Fibroblast of peridontal ligament (primary cell): ENCODE results near the gene RPGRIP1.
A peak's percentile ranks its signal among the peaks of the same experiment; 100 is the strongest.
"Not testable (repeated sequence)": the region's sequence is repeated elsewhere in the genome, so short reads cannot be mapped to it uniquely, and the experiment has no call there.

ENCODE experiments used
- DNase-seq: peaks from one replicate; pipeline ENCODE4 v3.0.0-alpha.2; 2010; ENCODE audit errors: extremely low read depth

RPGRIP1 gene

DNA sequence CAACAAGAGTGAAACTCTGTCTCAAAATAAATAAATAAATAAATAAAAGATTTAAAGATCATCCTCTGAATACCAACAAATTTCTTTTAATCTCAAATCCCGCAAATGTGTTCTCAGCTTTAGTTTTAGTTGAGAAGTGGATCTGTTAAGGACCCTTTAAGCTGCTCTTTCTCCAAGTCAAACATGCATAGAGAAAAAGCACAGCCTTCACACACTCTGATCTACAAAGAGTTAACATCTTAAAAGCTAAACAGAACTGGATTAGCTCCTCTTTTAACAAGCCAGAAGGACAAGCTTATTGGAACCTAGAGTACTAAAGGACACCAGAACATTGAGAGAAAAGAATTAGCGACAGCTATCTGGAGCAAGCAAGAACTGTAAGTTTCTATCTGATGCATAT lies at the start of gene RPGRIP1:
Gene RPGRIP1, plus strand, starts transcription at position 301 of the 400 bp plus-strand sequence. CDS start 7,894 bp downstream, outside the sequence.
- no peak for DNase-seq

DNA sequence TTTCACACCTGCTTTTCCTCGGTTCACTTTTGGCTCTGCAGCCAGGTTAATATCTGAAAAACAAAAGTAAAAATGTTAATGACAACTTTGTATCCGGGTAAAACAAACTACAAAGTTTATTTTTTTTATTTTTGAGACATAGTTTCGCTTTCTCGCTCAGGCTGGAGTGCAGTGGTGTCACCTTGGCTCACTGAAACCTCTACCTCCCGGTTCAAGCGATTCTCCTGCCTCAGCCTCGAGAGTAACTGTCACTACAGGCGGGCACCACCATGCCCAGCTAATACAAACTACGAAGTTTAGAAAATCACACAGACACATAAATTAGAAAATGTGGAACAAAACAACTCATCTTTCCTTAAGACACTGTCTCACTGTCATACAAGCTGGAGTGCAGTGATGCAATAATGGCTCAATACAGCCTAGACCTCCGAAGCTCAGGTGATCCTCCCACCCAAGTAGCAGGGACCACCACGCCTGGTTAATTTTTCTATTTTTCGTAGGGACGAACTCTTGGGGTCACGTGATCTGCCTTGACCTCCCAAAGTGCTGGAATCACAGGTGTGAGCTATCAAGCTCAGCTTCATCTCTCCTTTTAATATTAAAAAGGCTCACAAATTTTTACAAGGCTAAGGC lies 48.7 kb upstream of the RPGRIP1 start:
- no peak for DNase-seq

DNA sequence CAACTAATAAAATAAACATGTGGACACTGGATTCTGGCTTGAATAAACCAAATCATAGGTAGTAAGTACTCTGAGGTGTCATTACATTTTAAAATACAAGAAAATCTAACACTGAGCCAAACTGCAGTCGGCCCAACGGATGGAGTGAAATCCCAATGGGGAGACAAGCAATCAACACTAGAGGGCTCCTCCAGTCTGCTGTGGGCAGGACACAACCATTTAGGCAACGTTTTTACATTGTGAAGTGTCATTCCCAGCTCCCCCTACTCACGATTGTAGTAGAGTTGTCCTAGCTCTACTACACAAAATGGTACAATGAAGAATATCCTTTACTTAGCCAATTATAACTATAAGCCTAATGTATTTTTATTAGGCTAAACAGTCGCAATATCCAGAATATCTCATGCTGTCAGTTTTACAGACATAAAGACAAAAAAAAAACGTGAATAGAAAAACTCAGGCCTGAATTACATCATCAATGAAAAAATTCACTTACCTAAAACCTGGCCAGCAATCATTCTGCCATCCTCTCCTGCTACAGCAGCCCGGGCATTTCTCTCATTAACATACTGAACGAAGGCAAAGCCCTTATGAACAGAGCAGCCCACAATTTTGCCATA lies 46.3 kb upstream of the RPGRIP1 start:
- no peak for DNase-seq

DNA sequence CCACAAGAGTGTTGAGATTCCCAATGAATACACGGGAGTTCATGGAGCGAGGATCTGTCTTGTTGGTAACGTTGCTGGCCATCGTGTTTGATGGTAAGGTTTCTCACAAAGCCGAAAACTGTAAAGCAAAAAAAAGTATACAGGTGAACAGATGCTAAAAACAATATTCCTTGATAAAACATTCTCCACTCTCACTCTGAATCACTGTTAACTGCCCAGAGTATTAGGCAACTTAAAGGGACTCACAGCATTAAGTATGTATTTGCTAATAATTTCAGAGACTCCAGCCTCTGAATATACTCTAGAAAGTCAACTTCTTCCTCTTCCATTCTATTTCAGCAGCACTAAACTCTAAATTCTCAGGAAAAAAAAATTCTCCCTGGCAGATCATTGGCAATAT lies 45.8 kb upstream of the RPGRIP1 start:
- no peak for DNase-seq

DNA sequence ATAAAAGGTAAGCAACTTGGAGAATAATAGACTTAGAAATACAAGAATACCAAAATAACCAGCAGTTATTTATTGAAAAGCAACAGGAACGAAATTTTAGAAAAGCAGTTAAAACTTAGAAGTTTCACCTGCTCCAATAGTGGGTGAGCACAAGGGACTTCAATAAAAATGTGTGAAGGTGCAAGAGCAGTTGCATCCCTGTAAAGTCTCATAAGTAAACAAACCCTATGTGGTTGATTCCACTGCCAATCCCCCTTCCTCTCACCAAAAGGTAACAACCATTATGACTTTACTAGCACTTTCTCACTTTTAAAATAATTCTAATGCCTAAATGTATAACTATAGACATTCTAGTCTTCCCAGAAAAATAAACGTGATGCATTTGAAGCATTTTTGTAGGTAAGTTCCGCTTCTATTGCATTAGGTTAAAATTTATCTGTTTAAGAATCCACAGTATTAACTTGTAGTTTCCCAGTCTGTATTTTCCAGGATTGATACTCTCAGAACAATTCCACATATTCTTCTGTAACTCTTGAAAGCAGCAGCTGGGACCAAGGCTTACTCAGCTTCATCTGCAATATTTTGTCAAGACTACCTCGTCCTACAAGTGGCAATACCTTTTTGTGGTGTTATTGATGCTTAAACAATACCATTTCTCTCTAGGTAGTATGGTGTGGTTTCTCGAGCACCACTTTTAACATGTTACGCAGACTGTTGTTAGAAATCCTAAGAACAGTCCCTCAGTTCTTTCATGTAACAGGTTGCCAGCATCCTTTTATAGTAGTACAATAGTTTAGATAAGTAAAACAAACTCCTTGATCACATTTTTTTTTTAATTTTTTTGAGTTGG lies 42.7 kb upstream of the RPGRIP1 start:
- no peak for DNase-seq

DNA sequence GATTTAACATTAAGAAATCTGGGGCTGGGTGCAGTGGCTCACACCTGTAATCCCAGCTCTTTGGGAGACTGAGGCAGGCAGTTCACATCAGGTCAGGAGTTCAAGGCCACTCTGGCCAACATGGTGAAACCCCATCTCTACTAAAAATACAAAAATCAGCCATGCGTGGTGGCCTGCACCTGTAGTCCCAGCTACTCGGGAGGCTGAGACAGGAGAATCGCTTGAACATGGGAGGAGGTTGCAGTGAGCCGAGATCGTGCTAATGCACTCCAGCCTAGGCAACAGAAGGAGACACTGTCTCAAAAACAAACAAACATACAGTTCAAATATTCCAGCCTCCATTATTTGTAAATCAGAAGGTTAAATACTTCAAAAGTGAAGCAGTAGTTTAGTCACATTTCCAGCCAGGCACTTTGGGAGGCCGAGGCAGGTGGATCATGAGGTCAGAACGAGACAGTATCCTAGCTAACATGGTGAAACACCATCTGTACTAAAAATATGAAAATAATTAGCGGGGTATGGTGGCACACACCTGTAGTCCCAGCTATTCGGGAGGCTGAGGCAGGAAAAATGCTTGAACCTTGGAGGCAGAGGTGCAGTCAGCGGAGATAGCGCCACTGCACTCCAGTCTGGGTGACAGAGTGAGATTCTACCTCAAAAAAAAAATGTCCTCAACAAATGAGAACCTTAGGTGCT lies 40.9 kb upstream of the RPGRIP1 start:
- DNase-seq = no peak

DNA sequence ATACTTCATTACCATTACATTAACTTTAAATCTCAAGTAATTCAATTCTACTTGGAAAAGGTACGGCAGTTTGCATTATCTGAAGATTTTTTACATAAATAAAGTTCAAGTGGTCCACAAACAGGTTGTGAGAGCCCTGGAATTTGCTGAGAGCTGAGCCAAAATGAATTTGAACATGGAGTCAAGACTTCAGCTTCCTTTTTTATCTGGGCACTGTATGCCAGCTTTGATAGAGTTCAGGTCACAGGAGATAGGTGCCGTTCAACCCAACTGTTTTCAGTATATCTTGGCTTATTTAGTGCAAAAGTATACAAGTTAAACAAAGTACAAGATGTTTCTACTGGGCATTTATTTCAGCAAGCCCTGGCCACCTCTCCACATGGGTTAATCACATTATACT lies 39.5 kb upstream of the RPGRIP1 start:
- no peak for DNase-seq

DNA sequence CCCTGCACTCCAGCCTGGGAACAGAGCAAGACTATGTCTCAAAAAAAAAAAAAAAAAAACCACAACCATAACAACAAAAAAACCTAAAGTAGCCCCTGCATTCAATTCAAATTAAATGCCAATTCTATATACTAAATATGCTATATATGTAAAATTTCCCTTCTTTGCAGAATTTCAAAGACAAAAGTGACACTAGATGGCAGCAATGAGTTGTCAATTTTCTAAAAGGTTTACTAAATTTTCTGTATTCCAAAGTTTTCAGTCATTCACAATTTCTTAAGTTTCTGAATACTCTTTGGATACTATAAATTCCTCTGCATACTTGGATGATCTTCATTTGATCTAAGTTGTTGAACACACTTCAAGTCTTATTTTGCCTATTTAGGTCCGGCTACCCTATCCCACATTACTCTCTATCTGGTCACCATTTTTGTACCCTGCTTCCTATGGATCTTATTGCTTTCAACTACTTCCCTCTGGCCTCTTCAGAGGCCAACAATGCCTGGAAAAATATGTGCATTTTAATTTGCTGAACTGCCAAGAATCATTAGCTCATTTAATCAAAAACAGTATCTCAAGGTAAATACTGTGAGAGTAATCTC lies 38.6 kb upstream of the RPGRIP1 start:
- peak; percentile 72 for DNase-seq

DNA sequence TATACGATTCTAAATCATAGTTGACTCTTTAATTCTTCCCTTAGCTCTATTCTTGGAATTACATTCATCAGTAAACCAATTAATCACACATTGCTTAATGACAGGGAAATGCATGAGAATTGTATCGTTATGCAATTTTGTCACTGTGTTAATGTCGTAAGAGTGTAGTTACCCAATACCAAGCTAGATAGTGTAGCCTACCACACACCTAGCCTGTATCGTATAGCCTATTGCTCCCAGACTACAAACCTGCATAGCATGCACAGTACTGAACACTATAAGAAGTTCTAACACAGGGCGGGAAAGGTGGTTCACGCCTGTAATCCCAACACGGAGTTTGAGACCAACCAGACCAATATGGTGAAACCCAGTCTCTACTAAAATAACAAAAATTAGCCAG lies 35.3 kb upstream of the RPGRIP1 start:
- DNase-seq = no peak

DNA sequence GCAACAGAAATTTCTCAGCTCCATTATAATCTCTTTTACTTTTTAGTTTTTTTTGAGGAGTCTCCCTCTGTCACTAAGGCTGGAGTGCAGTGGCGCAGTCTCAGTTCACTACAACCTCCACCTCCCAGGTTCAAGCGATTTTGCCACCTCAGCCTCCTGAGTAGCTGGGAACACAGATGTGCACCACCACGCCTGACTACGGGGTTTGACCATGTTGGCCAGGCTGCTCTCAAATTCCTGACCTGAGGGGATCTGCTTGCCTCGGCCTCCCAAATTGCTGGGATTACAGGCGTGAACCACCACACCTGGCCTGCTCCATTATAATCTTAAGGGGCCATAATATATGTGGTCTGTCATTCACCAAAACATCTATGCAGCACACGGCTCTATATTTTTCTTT lies 34.1 kb upstream of the RPGRIP1 start:
- no peak for DNase-seq

DNA sequence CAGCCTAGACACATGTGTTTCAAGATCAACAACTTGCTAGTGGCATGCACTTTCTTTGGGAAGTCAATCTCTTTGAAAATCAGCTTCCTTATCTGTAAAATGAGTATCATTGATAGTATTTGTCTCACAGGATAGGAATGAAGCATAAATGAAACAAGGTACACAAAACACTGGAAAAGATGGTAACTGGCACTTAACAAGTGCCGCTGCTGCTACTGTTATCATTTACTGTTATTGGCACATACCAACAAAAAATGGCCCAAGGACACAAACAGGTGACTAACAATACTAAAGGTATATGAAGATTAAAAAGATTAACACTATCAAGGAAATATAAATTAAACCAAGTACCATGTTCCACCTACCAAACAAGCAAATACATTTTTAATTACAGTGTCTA lies 31.5 kb upstream of the RPGRIP1 start:
- no peak for DNase-seq

DNA sequence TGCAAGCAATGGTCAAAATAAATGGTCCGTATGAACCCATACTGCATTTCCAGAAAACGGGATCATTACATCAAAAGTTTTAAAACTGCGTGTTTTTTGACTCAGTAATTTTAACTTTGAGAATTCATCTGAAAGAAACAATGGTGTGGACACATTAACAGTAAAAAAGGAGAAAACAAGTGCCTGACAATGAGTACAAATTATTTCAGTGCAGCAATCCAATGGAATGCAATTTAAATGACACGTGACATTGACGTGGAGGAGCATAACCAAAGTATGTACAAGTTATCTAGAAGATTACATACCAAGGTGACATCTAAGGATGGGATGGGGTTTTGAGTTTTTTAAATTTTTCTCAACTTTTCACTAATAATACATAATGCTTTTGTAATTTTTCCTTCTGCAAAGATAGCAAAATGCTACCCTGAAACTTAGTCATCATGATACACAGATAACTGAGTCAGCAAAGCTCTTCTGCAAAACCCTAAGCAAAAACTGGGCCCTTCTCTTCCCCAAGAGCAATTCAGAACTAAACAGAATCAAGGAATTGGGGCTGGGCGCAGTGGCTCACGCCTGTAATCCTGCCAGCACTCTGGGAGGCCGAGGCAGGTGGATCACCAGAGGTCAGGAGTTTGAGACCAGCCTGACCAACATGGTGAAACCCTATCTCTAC lies 31.0 kb upstream of the RPGRIP1 start:
- no peak for DNase-seq

DNA sequence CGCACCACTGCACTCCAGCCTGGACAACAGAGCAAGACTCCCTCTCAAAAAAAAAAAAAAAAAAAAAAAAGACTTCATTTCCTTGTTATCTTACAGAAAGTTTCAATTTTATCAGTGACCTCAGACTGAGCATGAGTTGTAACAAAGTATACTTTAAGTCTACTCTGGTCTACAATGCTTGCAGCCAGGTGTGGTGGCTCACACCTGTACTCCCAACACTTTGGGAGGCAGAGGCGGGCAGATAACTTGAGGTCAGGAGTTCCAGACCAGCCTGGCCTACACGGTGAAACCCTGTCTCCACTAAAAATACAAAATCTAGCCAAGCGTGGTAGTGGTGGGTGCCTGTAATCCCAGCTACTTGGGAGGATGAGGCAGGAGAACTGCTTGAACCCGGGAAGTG lies 28.7 kb upstream of the RPGRIP1 start:
- DNase-seq = no peak

DNA sequence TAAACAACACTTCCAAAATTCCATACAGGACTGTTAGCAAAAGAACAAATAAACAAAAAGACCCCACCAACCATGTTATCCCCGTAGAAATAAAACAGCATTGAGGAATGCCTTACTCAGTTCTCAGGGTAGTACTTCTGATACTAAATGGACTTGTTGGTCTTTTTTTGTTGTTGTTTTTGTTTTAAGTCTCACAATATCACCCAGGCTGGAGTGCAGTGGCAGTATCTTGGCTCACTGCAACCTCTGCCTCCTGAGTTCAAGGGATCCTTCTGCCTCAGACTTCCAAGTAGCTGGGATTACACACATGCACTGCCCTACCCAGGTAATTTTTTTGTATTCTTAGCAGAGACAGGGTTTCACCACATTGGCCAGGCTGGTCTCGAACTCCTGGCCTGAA lies 27.7 kb upstream of the RPGRIP1 start:
- no peak for DNase-seq

DNA sequence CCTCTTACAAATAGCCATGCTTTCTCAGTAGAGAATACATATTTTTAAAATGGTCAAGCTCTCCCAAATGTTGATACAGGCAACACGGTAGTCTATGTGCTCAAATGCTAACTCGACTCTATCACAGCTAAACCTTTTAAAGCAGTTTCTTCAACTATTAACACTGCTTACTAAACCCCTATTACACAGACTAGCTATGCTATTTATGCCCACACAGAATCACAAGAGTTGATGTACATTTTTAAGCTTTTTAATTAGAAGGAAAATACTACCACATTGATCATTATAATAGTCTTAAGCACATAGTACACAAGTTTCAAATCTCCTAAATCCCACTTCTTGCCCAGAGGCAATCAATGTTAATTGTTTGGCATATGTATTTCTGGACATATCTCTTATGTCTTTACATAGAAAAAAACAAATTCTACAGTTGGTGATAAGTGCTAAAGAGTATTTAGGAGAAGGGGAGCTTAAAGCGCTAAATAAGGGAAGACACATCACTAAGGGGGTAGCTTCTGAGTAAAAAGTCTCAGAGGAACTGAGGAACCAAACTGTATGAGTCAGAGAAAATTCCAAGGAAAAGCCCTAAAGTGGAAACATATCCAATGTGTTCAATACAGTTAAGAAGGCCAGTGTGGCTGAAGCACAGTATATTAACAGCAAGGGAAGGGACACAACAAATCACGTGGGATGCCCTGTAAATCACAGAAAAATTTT lies 24.3 kb upstream of the RPGRIP1 start:
- peak; percentile 81 for DNase-seq

DNA sequence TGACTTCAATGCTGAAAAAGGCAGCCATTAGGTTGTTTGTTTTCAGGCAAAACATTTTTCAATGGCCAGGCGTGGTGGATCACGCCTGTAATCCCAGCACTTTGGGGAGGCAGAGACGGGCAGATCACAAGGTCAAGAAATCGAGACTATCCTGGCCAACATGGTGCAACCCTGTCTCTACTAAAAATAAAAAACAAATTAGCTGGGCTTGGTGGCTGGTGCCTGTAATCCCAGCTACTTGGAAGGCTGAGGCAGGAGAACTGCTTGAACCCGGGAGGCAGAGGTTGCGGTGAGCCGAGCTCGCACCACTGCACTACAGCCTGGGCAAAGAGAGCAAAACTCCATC lies 23.8 kb upstream of the RPGRIP1 start:
- DNase-seq = not testable (repeated sequence)

DNA sequence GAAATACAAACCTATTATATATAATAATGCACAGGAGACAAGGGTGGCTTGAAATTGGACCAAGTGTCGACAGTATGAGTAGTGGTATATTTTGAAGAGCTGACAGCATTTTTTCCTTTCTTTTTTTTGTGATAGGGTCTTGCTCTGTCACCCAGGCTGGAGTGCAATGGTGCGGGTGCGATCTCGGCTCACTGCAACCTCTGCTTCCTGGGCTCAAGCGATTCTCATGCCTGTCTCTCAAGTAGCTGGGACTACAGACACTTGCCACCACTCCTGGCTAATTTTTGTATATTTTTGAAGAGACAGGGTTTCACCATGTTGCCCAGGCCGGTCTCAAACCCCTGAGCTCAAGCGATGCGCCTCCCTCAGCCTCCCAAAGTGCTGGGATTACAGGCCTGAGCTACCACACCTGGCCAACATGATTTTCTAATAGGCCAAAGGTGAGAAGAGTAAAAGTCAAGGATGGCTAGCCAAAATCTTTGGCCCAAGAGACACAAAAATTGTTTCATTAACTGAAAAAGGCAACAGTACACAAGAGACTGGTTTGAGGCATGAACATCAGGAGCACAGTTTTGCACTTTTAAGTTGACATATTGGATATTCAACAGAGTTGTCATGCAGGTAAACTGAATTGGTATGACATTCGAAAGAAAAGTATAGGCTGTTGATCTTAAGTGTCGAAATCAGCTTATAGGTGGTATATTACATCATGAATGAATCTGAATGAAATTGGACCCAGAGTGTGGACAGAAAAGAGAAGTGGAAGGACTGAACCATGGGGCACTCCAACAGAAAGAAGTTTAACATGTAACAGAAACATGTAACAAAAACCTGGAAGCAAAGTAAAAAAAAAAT lies 23.1 kb upstream of the RPGRIP1 start:
- DNase-seq = no peak

DNA sequence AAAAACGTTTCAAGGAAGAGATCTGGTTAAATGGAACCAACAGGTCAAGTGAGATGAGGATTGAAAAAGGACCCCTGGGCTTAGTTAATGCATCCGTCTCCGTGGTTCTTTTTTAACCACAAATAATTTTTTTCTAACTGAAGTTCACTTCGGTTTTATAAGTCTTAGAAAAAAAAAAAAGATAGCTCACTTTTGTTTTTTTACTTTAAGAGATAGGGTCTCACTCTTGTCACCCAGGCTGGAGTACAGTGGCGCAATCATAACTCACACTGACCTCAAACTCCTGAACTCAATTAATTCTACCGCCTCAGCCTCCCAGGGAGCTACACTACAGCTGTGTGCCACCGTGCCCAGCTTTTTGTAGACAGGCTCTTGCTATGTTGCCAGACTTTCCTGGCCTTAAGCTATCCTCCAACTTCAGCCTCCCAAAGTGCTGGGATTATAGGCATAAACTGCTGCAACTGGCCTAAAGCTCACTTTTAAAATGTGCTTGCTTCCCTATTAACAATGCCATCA lies 22.4 kb upstream of the RPGRIP1 start:
- DNase-seq = peak; percentile 47

DNA sequence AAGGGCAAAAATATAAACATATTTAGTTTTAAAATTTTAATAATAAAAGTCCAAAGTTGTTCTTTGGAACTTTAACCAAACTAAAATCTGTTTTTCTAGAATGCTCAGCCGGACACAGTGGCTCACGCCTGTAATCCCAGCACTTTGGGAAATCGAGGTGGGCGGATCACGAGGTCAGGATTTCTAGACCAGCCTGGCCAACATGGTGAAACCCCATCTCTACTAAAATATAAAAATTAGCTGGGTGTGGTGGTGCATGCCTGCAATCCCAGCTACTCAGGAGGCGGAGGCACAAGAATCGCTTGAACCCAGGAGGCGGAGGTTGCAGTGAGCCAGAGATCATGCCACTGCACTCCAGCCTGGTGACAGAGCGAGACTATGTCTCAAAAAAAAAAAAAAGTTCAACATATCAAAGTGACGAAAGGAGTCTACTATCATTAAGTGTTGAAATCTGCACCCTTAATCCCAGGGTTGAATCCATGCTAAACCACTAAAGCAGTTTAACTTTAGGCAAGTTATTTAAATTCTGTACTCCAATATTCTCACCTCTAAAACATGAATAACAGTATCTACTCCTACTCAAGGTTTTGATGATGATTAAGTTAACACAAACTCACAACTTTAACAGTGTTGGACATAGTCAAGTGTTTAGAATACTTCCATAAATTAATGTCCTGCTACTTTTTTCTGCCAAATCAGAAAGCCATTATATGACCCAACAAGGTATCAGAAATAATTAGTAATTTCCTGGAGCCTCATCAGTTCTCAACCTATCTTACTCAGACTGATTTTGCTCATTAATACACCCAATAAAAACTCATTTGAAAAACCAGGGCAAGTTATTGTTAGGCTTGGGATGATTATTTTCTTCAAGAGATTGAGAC lies 21.6 kb upstream of the RPGRIP1 start:
- no peak for DNase-seq
